Measurements from ENCODE around the gene KLHL11.

KLHL11 gene

DNA sequence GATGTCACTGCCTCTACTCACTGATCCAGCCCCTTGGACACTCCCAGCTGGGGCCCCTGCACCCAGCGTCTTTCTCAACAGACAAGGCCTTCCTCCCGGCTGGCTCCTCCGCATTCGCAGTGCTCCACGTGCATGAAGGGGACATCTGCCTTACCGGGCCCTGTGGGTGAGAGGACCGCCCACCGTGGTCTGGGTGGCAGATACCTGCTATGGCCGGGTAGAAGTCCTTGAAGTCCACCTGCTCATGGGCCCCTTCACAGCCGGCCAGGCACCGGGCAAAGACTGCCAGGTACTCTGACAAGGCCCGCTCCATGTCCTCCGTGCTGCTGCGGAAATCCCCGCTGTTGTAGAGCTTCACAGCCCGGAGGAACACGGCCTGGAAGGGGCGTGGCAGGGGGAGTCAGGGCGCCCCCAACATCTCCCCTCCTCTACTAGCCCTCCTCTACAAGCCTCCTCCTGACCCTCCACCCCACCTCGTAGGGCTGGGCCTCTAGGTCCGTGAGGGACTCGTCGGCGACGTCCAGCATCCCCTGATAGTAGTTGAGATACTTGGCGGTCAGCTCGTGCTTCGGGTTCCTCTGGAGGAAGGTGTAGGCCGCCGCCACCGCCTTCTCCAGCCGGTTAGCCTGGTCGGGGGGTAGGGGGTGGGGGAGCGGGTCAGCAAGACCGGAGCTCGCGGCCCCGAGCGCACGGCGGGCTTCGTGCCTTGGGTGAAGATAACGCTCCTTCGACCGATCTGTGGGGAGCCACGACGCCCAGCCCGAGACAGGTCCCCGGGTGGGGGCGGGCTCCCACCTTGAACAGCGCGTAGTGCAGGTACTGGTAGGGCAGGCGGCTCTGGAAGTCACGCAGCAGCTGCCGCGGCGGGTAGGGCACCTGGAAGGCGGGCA is 54.3 kb downstream of the KLHL11 start:
- peak overlapping the region; percentile 93 for H3K27ac ChIP-seq
- no peak for TF ChIP-seq ZFX (IDR thresholded peaks at IDR 0.05)
- TF ChIP-seq, protein P1, sequence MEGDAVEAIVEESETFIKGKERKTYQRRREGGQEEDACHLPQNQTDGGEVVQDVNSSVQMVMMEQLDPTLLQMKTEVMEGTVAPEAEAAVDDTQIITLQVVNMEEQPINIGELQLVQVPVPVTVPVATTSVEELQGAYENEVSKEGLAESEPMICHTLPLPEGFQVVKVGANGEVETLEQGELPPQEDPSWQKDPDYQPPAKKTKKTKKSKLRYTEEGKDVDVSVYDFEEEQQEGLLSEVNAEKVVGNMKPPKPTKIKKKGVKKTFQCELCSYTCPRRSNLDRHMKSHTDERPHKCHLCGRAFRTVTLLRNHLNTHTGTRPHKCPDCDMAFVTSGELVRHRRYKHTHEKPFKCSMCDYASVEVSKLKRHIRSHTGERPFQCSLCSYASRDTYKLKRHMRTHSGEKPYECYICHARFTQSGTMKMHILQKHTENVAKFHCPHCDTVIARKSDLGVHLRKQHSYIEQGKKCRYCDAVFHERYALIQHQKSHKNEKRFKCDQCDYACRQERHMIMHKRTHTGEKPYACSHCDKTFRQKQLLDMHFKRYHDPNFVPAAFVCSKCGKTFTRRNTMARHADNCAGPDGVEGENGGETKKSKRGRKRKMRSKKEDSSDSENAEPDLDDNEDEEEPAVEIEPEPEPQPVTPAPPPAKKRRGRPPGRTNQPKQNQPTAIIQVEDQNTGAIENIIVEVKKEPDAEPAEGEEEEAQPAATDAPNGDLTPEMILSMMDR (conservative IDR thresholded peaks at IDR 0.05): no peak

DNA sequence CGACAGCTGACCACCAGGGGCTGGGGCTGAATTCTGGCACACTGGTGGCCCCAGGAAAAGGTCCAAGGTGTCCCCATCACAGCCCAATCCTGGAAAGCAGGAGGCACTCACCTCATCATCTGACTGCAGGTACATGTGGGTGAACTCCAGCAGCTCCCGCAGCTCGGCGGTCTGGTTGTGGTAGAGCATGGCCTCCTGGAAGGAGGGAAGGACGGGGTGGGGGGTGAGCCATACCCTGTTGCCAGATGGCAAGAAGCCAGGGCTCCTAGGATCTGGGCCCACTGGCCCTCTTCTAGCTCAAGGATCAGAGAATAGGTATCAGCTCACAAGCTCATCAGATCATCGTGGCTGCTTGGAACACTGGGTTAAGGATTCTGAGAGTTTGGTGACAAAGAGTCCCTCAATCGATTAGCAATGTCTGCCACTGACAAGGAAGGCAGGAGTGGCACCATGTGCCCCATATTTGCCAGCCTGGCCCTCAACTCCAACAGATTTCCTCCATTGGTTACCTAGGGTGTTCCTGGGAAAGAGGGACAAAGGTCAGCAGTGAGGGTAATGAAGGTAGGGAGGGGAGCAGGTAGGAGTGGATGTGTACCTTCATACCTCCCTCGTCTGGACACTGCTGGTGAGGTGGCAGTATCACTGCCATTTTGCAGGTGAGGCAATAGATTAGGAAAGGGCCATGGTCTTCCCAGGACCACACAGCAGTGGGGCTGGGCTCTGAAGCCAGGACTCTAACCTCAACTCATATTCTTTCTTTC is 58.4 kb downstream of the KLHL11 start:
- H3K27ac ChIP-seq: no peak overlapping the region
- TF ChIP-seq ZFX (IDR thresholded peaks at IDR 0.05): no peak
- TF ChIP-seq, protein P1 (conservative IDR thresholded peaks at IDR 0.05): no peak

Measured in C4-2B (cell line).